Measurements from ENCODE around the gene MNX1. TPM values are rescaled to one million over a fixed set of nuclear protein-coding genes. Genes with fewer than 3 reads are reported as not detected.

Gene MNX1
- total and polyA plus RNA-seq, 10 of the 15 experiments (the other 5 are each of a cell fraction or from before 2014, with no cell fraction given), result 0.22 to 2.7 (median 1.3) TPM; not detected in 1

DNA sequence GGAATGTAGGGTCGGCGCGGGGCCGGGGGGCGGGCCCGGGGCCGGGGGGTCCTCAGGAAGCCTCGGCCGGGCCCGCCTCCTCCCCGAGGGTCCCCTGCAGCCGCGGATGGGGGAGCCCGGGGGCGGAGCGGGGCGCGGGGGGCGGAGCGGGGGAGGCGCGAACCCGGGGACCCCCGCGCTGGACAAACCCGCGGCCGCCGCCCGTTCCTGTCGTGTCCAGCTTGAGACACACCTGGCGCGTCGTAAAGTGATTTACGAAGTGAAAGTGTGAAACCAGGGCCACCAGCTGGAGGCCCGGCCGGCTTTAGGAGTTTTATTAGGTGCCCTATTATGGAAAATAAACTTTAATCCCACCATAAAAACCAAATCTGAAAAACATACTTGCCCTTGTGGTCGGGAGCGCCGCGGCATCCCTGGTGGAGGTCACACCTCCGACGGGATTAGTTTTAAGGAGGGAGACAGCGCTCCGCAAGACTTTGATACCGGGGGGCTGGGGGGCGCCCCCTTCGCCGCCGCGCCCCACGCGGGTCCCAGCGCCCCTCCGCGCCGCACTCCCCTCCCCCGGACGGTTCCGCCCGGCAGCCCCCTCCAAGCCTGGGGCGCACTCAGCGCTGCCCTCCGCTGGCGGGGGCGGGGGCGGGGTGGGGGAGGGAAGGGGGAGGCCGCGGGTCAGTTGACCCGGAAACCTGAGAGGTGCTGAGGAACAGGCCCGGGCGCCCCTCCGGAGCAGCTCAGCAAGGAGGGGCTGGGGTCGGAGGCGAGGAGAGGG lies 10.3 kb downstream of the MNX1 start:
- no peak overlapping the region for H3K27ac ChIP-seq (ENCODE audit: control insufficient read depth, insufficient read depth)
- ChIA-PET RAD21 (ENCODE audit: unreplicated experiment) (no interaction called here), CTCF (no interaction called here), POLR2A (no interaction called here), SMC1A (ENCODE audit: uncharacterized antibody, unreplicated experiment) (interaction anchor here (0.6 kb wide), 1 partner anchor 157 kb away, joined by 3 read pairs; no protein-coding TSS in a partner anchor)
- peak overlapping the region; percentile 63 for H3K4me3 ChIP-seq
- TF ChIP-seq, protein P1, sequence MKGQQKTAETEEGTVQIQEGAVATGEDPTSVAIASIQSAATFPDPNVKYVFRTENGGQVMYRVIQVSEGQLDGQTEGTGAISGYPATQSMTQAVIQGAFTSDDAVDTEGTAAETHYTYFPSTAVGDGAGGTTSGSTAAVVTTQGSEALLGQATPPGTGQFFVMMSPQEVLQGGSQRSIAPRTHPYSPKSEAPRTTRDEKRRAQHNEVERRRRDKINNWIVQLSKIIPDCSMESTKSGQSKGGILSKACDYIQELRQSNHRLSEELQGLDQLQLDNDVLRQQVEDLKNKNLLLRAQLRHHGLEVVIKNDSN (IDR thresholded peaks at IDR 0.05; ENCODE audit: borderline replicate concordance, extremely low read length, insufficient read depth, low read depth, low read length), result no peak
- TF ChIP-seq, protein P2, sequence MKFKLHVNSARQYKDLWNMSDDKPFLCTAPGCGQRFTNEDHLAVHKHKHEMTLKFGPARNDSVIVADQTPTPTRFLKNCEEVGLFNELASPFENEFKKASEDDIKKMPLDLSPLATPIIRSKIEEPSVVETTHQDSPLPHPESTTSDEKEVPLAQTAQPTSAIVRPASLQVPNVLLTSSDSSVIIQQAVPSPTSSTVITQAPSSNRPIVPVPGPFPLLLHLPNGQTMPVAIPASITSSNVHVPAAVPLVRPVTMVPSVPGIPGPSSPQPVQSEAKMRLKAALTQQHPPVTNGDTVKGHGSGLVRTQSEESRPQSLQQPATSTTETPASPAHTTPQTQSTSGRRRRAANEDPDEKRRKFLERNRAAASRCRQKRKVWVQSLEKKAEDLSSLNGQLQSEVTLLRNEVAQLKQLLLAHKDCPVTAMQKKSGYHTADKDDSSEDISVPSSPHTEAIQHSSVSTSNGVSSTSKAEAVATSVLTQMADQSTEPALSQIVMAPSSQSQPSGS (IDR thresholded peaks at IDR 0.05; ENCODE audit: low read length), result no peak
- peak; percentile 54; the same call in 1 of the 2 replicates for TF ChIP-seq TCF12 (IDR thresholded peaks at IDR 0.05; ENCODE audit: low read depth, low read length)
- no peaks in the 10 kb centered on the region for H4K20me1 ChIP-seq (ENCODE audit: control insufficient read depth, insufficient read depth)
- no peaks in the 10 kb centered on the region for H3K36me3 ChIP-seq (ENCODE audit: control insufficient read depth in 2 of 2, insufficient read depth in 2 of 2, low read length in 1 of 2)
- WGBS (ENCODE audit: insufficient coverage, insufficient replicate concordance, low lambda C conversion rate, missing lambda C conversion rate), result 0% methylated on average over 25 of the region's 75 CpGs
- peaks cover 0 to 23% of the 10 kb centered on the region in 2 experiments; a peak in 3 of 4 replicates for H3K27me3 ChIP-seq (replicated peaks in 1 of 2; ENCODE audit: control insufficient read depth in 2 of 2, insufficient read depth in 2 of 2, low read length in 1 of 2)
- BruUV-seq (replicated peaks), result no TSS peak
- H2AFZ ChIP-seq (ENCODE audit: control insufficient read depth, low read depth, low read length), result no peak overlapping the region
- DNase-seq (ENCODE audit: low read depth, low spot score), result no peak
- H3K4me2 ChIP-seq (ENCODE audit: control insufficient read depth, insufficient read depth), result peak overlapping the region; percentile 75; the same call in 1 of the 2 replicates
- no peak for FAIRE-seq
- H3K9ac ChIP-seq (ENCODE audit: control insufficient read depth, insufficient read depth, low read length), result peak overlapping the region; percentile 15; the same call in 1 of the 2 replicates
- H3K79me2 ChIP-seq (ENCODE audit: control insufficient read depth, insufficient read depth, low read length), result no peaks in the 10 kb centered on the region
- peak; percentile 50 for ATAC-seq
- intact Hi-C loops (cut with micrococcal nuclease; ENCODE audit: unreplicated experiment) (no loop called here), in situ Hi-C loops (cut with MboI) (no loop called here)
- no peaks in the 10 kb centered on the region; the same call in 2 of the 3 replicates for H3K9me3 ChIP-seq (replicated peaks; ENCODE audit: control insufficient read depth, insufficient read depth, low read length)
- H3K4me1 ChIP-seq (ENCODE audit: control insufficient read depth, insufficient read depth, low read length), result no peaks in the 10 kb centered on the region
